Tibial nerve (tissue), 3 donors: ENCODE measurements around the gene OBP2B.

Experiments used
- POLR2A ChIP-seq, 2 donors: fragments of 450-650 bp; IDR thresholded peaks; one replicate each; pipeline ENCODE4 v1.6.1; 2017; ENCODE audit warnings: antibody characterized with exemption in 2 of 2, mild to moderate bottlenecking in 2 of 2, moderate library complexity in 2 of 2
- TF ChIP-seq, protein P1 (sequence below), 5 experiments: fragments of 200-600 bp in 3 of 5; fragments of 450-650 bp in 2 of 5; sonication (generic) in 3 of 5; IDR thresholded peaks; one replicate each; pipeline ENCODE4 v1.5.1; 2016 to 2019; ENCODE audit warnings: antibody characterized with exemption in 5 of 5, mild to moderate bottlenecking in 3 of 5, moderate library complexity in 2 of 5

DNA sequence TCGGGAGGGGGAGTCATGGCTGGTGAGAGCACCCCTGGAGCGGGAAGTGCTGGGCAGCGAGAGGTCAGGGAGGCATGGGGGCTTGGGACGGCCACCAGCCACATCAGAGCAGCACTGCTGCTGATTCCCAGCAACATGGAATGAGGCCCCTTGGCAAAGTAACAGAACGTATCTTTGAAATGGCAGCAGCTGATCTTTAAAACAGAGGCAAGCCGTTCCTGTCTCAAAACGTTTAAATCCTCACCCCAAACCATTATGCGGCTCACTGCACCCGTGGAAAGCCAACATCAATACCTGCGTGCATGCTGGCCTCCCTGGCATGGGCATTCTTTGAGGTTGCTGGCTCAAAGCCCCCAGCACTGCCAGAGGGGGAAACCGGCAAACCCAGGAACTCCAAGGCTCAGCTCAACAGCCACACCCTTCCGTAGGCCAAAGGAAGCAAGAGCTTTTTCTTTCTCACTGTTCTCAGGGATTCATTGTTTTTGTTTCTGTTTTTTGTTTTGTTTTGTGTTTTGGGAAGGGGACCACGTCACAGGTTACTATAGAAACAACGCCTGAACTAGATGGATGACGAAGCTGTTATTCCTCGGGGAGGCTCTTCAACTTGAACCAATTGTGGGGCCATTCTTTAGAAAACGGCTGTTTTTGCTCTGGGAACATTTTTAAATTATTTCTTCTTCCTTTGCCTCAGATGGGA is 28.1 kb upstream of the OBP2B start:
- TF ChIP-seq, protein P1, sequence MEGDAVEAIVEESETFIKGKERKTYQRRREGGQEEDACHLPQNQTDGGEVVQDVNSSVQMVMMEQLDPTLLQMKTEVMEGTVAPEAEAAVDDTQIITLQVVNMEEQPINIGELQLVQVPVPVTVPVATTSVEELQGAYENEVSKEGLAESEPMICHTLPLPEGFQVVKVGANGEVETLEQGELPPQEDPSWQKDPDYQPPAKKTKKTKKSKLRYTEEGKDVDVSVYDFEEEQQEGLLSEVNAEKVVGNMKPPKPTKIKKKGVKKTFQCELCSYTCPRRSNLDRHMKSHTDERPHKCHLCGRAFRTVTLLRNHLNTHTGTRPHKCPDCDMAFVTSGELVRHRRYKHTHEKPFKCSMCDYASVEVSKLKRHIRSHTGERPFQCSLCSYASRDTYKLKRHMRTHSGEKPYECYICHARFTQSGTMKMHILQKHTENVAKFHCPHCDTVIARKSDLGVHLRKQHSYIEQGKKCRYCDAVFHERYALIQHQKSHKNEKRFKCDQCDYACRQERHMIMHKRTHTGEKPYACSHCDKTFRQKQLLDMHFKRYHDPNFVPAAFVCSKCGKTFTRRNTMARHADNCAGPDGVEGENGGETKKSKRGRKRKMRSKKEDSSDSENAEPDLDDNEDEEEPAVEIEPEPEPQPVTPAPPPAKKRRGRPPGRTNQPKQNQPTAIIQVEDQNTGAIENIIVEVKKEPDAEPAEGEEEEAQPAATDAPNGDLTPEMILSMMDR (IDR thresholded peaks at IDR 0.05) = no peak
- no peak for TF ChIP-seq POLR2A (IDR thresholded peaks at IDR 0.05)
